ENCODE results near the gene PTS. TPM values are rescaled to one million over a fixed set of nuclear protein-coding genes. Genes with fewer than 3 reads are reported as not detected.
"Not testable (repeated sequence)": the region's sequence is repeated elsewhere in the genome, so short reads cannot be mapped to it uniquely, and the experiment has no call there.

The PTS gene
- total RNA-seq = 10 to 100 TPM; 18.6 to 63.6 TPM

DNA sequence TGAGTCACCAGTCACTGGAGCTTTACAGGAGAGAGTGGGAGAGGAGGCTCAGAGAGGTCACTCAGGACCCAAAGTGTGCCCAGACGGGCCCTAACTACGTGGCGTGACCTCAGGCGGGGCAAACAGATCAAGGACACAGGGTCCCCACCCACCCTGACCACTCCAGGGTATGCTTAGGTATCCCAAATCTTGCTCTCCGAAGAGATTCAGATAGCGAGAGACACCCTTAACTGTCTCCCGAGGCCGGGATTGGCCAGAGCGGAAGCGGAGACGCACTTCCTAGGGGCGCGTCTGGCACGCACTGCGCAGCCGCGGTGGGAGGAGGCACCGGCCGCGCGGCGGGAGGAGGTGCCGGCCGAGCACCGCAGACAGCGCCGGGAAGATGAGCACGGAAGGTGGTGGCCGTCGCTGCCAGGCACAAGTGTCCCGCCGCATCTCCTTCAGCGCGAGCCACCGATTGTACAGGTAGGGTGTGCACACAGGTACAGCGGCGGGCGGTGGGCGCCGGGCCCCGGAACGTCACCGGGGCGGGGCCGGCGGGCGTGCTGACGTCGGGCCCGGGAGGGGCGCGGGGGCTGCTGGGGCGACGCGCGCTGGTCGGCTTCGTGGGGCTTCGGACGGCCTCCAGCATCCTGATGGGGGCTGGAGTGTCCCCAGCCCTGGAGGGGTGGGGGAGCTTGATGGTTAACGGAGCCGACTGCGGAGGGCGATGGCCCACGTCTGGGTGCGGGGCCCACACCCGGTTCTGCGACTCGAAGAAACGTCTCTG lies at the start of gene PTS:
Gene PTS (plus strand): TSS at position 367 of the 769 bp plus-strand sequence. CDS start 16 bp downstream, at position 383.
- H3K36me3 Mint-ChIP-seq = peaks cover 7 to 26% of the 10 kb centered on the region in 2 donors
- DNase-seq (ENCODE audit: low spot score in 2 of 2) (peak; percentile 84 to 91), ATAC-seq (peak; percentile 96 to 97)
- H3K27ac Mint-ChIP-seq = peak within 1 kb of the TSS; percentile 90 to 96
- no peaks in the 10 kb centered on the region for H3K9me3 Mint-ChIP-seq

DNA sequence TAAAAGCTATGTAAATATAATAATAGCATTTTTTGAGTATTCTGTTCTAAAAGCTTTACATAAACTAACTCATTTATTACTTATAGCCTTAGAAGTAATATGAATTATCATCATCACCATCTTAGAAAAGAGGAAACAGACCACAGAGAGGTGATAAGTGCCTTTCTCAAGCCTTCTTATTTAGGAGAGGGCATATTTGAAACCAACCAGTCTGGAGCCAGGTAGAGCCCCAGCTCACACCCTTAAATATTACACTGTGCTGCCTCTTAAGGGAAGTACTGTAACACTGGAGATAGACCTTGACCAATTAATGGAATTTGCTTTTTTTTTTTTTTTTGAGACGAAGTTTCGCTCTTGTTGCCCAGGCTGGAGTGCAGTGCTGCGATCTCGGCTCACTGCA lies 48.6 kb upstream of the PTS start:
- peaks cover 0 to 3% of the 10 kb centered on the region in 2 donors for H3K9me3 Mint-ChIP-seq
- peaks cover 4 to 8% of the 10 kb centered on the region in 2 donors for H3K36me3 Mint-ChIP-seq
- H3K27ac Mint-ChIP-seq = no peak overlapping the region
- ATAC-seq = no peak
- DNase-seq (ENCODE audit: low spot score in 2 of 2) = no peak

DNA sequence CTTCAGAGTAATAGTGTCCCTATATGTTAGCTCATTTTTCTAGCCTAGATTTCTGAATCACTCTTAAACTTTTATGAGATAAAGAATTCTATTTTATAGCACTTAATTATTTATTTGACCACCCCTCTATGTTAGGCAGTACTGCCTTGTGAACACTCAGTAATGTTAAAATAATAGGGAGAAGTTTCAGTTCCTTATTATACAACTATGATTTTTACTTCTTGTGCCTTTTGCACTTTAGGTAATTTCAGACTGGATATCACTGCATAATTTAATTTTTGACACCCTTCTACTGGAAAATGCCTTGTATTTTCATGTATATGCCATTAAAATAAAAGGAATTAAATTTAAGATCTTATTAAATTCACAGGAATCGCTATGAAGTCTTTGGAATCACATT lies 47.8 kb upstream of the PTS start:
- ATAC-seq (no peak), DNase-seq (ENCODE audit: low spot score in 2 of 2) (no peak)
- Mint-ChIP-seq H3K9me3 (peaks cover 0 to 3% of the 10 kb centered on the region in 2 donors), H3K27ac (no peak overlapping the region), H3K36me3 (peaks cover 4 to 8% of the 10 kb centered on the region in 2 donors)

DNA sequence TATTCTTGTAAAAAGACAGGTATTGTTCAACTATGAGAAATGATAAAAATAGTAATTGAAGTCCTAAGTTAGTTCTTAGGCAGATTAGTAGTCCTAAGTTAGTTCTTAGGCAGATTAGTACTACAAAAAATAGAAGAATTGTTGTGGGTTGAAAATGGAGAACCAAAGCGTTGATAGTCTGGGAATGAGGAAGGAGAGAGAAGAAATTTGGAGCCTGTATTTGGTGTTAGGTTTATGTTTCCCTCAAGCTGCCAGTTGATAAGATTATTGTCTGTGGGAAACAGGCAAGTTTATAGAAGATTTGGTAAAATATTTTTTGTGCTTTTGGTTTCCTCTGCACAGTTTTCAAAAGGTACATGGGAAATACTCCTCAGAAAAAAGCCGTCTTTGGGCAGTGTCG lies 47.3 kb upstream of the PTS start:
- Mint-ChIP-seq H3K9me3 (peaks cover 0 to 3% of the 10 kb centered on the region in 2 donors), H3K36me3 (peaks cover 4 to 8% of the 10 kb centered on the region in 2 donors), H3K27ac (no peak overlapping the region)
- no peak for DNase-seq (ENCODE audit: low spot score in 2 of 2)
- no peak for ATAC-seq

DNA sequence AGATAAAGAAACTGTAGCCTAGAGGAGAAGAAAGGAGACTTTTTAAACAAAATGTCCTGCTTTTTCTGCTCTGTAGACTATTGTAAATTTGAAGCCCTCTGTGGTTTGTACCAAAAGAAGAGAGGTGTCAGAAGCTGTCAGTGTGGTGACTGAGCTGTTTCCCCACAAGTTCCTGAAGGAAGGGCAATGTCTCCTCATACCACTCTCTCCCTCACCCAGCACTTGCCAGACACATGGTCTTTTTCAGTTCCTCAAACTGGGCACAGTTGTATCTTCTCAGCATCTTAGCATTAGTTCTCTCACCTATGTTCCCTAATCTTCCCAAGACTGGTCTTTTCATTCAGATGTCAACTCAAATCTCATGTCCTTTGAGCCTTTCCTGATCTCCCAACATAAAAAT lies 46.6 kb upstream of the PTS start:
- ATAC-seq = no peak
- peaks cover 4 to 8% of the 10 kb centered on the region in 2 donors for H3K36me3 Mint-ChIP-seq
- no peak overlapping the region for H3K27ac Mint-ChIP-seq
- H3K9me3 Mint-ChIP-seq = peaks cover 0 to 3% of the 10 kb centered on the region in 2 donors
- no peak for DNase-seq (ENCODE audit: low spot score in 2 of 2)

DNA sequence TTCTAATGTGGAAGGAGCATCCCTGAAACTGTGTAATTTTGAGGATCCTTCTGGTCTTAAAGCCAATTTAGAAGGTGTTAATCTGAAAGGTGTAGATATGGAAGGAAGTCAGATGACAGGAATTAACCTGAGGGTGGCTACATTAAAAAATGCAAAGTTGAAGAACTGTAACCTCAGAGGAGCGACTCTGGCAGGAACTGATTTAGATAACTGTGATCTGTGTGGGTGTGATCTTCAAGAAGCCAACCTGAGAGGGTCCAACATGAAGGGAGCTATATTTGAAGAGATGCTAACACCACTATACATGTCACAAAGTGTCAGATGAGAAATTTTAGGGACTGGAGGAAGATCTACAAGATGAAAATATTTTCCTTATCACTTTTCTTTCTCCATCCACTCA lies 43.4 kb upstream of the PTS start:
- peaks cover 0 to 3% of the 10 kb centered on the region in 2 donors for H3K9me3 Mint-ChIP-seq
- ATAC-seq (no peak), DNase-seq (ENCODE audit: low spot score in 2 of 2) (no peak)
- H3K36me3 Mint-ChIP-seq = peaks cover 4 to 8% of the 10 kb centered on the region in 2 donors
- H3K27ac Mint-ChIP-seq = no peak overlapping the region

DNA sequence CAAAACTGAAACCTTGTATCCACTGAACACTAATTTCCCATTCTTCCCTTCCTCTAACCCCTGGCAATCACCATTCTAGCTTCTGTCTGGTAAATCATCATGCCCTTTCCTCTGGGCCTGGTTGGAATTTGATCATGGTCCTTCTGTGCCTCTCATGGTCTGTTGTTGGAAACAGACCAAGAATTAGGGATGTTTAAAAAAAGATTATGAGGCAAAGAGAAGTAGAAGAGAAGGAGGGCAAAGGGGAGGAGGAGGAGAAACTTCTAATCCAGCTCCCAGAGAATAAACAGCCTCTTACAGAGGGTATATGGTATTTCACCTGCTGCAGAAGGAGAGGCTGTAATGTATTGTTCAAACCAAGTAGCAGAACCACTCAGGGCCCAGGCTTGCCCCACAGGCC lies 40.3 kb upstream of the PTS start:
- DNase-seq (ENCODE audit: low spot score in 2 of 2) = no peak
- ATAC-seq = no peak
- no peak overlapping the region for H3K27ac Mint-ChIP-seq
- H3K36me3 Mint-ChIP-seq = peaks cover 1 to 2% of the 10 kb centered on the region in 2 donors
- H3K9me3 Mint-ChIP-seq = peaks cover 0 to under 1% of the 10 kb centered on the region in 2 donors

DNA sequence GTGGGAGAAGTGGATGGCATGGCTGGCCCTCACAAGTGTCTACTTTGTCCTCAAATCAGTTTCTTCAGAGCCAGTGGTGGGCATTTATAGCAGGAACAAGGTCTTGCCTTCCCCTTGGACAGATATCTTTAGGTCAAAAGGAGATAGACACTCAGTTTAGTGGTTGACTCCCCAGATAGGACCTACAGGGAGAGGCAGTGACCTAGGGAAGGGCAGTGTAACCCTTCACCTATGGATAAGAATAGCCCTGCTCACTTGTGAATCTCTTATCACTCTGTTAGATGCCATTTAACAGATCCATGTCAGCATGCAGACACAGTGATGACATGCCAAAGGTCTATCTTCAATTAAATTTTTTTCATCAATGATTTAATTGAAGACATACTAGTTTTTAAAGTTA lies 39.9 kb upstream of the PTS start:
- DNase-seq (ENCODE audit: low spot score in 2 of 2) (no peak), ATAC-seq (no peak)
- no peak overlapping the region for H3K27ac Mint-ChIP-seq
- no peaks in the 10 kb centered on the region for H3K9me3 Mint-ChIP-seq
- no peaks in the 10 kb centered on the region for H3K36me3 Mint-ChIP-seq

DNA sequence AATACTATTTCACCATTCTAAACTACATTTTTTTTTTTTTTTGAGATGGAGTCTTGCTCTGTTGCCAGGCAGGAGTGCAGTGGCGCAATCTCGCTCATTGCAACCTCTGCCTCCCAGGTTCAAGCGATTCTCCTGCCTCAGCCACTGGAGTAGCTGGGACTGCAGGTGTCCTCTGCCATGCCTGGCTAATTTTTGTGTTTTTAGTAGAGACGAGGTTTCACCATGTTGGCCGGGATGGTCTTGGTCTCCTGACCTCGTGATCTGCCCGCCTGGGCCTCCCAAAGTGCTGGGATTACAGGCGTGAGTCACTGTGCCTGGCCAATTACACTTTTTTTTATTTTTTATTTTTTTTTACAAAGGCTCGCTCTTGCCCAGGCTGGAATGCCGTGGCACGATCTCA lies 31.1 kb upstream of the PTS start:
- H3K9me3 Mint-ChIP-seq; DNase-seq (ENCODE audit: low spot score in 2 of 2); H3K36me3 Mint-ChIP-seq; H3K27ac Mint-ChIP-seq; ATAC-seq: not testable (repeated sequence)

DNA sequence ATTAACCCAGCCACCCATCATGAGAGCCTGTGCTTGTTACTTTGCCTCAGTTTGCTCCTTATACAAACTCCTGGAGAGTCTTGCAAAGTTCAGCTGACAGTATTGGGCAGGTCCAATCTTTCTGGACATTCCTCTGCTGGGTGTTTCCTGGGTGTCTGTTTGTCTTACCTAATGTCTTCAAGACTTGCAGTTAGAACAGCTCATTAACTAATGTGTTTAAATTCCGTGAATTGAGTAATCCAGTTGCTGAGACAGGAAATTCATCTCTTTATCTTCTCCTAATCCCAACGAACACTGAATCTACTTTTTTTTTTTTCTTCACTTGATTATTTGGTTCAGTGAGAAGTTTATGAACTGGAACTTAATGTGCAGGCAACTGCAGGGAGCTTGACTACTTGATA lies 30.3 kb upstream of the PTS start:
- no peak for DNase-seq (ENCODE audit: low spot score in 2 of 2)
- no peak for ATAC-seq
- H3K27ac Mint-ChIP-seq = no peak overlapping the region
- H3K9me3 Mint-ChIP-seq = no peaks in the 10 kb centered on the region
- no peaks in the 10 kb centered on the region for H3K36me3 Mint-ChIP-seq

DNA sequence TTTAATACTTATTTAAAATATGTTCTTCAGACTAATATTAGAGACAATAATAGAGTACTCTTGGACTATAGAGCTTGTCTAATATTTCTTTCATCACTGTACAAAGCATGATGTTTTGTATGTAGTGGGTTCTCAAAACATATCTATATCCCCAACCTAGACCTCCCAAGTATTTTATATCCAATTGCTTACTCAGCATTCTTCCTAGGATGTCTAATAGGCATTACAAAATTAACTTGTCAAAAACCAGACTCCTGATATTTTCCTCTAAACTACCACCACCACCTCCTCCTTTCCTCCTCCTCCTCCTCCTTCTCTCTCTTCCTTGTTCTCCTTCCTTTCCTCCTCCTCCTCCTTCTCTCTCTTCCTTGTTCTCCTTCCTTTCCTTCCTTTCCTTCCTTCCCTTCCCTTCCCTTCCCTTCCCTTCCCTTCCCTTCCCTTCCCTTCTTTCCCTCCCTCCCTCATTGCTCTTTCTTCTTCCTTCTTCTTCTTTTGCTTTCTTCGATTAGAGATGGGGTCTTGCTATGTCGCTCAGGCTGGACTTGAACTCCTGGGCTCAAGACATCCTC lies 29.6 kb upstream of the PTS start:
- no peak overlapping the region for H3K27ac Mint-ChIP-seq
- no peaks in the 10 kb centered on the region for H3K36me3 Mint-ChIP-seq
- no peaks in the 10 kb centered on the region for H3K9me3 Mint-ChIP-seq
- no peak for ATAC-seq
- no peak for DNase-seq (ENCODE audit: low spot score in 2 of 2)

DNA sequence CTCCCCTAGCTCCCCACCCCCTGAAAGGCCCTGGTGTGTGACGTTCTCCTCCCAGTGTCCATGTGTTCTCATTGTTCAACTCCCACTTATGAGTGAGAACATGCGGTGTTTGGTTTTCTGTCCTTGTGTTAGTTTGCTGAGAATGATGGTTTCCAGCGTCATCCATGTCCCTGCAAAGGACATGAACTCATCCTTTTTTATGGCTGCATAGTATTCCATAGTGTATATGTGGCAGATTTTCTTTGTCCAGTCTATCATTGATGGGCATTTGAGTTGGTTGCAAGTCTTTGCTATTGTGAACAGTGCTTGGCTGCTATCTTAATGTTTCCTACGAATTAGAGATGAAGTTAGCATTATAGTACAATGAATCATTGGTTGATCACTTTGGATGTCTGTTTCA lies 27.1 kb upstream of the PTS start:
- not testable (repeated sequence) for H3K27ac Mint-ChIP-seq; DNase-seq (ENCODE audit: low spot score in 2 of 2); ATAC-seq; H3K9me3 Mint-ChIP-seq; H3K36me3 Mint-ChIP-seq

DNA sequence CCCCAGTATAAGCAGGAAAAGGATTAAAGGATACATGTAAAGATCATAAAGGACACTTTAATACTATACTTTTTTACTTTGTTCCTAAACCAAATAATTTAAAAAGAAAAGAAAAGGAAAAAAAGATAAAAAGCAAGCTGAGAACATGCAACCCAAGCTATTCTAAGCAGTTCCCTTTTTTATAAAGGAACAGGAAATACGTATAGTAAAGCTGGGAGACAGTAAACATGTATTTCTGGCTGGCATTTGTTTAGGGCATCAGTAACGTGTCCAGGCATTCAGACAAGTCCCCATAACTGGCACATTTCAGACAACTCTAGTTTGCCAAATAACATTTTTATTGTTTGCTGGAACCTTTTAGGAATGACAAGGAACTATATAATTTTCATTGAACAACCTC lies 26.0 kb upstream of the PTS start:
- no peaks in the 10 kb centered on the region for H3K9me3 Mint-ChIP-seq
- no peak overlapping the region for H3K27ac Mint-ChIP-seq
- ATAC-seq = no peak

DNA sequence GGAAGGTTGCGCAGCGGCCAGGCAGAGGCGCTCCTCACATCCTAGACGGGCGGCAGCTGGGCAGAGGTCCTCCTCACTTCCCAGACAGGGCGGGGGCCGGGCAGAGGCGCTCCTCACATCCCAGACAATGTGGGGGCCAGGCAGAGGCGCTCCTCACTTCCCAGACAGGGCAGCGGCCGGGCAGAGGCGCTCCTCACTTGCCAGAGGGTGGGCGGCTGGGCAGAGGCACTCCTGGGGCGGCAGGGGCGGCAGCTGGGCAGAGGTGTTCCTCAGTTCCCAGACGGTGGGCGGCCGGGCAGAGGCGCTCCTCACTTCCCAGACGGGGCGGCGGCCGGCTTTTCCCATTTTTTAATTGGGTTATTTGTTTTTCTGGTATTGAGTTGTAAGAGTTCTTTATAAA lies 20.2 kb upstream of the PTS start:
- Mint-ChIP-seq H3K36me3 (no peaks in the 10 kb centered on the region), H3K9me3 (no peaks in the 10 kb centered on the region), H3K27ac (no peak overlapping the region)
- ATAC-seq = no peak
- DNase-seq (ENCODE audit: low spot score in 2 of 2) = no peak

More for the DNA sequence above, 26.0 kb upstream of the PTS start:
- no peak for DNase-seq (ENCODE audit: low spot score in 2 of 2)
- no peaks in the 10 kb centered on the region for H3K36me3 Mint-ChIP-seq

DNA sequence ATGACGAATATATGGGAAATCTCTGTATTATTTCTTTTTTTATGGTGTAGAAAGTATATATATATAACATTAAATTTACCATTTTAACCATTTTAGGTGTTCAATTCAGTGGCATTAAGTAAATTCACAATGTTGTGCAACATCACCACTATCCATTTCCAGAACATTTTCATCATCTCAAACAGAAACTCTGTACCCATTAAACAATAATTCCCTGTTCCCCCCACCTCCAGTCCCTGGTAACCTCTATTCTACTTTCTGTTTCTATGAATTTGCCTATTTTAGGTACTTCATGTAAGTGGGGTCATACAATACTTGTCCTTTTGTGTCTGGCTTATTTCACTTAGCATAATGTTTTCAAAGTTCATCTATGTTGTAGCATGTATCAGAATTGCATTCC lies 15.3 kb upstream of the PTS start:
- no peak for DNase-seq (ENCODE audit: low spot score in 2 of 2)
- ATAC-seq = no peak
- H3K36me3 Mint-ChIP-seq = no peaks in the 10 kb centered on the region
- no peaks in the 10 kb centered on the region for H3K9me3 Mint-ChIP-seq
- no peak overlapping the region for H3K27ac Mint-ChIP-seq

DNA sequence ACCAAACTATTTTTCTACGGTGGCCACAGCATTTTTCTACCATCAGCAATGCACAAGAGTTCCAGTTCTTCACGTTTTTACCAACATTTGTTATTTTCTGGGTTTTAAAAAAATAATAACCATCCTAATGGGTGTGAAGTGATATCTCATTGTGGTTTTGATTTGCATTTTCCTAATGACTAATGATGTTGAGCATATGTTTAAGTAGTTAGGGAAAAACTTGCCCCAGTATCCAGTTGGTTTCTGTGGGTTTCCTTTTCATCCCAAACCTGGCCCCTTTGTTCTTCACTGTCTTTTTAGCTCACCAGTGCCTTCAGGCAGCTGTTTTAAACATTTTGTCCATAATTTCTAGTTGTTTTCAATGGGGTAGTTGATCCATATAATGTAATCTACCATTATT lies 14.7 kb upstream of the PTS start:
- peak; percentile 38 to 55 for ATAC-seq
- no peaks in the 10 kb centered on the region for H3K36me3 Mint-ChIP-seq
- no peak for DNase-seq (ENCODE audit: low spot score in 2 of 2)
- no peak overlapping the region for H3K27ac Mint-ChIP-seq
- H3K9me3 Mint-ChIP-seq = no peaks in the 10 kb centered on the region

DNA sequence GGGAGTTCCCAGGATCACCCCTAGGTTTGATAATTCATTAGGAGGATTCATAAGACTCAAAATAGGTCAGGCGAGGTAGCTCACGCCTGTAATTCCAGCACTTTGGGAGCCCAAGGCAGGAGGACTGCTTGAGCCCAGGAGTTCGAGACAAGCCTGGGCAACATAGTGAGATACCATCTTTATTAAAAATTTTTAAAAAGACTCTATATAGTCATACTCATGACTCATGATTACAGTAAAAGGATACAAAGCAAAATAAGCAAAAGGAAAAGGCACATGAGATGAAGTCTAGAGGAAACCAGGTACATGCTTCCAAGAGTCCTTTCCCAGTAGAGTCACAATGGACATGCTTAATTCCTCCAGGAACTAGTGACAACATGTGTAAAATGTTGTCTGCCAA lies 13.9 kb upstream of the PTS start:
- DNase-seq (ENCODE audit: low spot score in 2 of 2) = no peak
- no peaks in the 10 kb centered on the region for H3K9me3 Mint-ChIP-seq

DNA sequence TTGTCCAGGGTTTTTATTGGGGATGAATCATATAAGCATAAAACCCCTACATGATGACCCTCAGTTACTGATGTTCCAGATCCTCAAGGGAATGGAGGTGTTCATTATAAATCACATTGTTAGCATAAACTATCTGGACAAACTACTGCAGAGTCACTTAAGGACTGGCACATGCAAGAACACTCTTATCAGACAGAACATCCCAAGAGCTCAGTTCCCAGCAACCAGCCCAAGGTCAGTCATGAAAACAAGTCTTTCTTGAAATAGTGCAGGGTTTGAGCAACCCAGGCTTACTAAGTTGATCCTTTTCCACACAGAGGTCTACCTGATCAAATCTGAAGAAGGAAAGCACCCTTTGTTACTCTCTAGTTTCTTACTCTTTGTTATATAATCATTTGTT lies 13.5 kb upstream of the PTS start:
- DNase-seq (ENCODE audit: low spot score in 2 of 2) (no peak), ATAC-seq (no peak)
- no peaks in the 10 kb centered on the region for H3K9me3 Mint-ChIP-seq
- H3K36me3 Mint-ChIP-seq = no peaks in the 10 kb centered on the region
- H3K27ac Mint-ChIP-seq = no peak overlapping the region

More for the DNA sequence above, 13.9 kb upstream of the PTS start:
- no peak overlapping the region for H3K27ac Mint-ChIP-seq
- no peaks in the 10 kb centered on the region for H3K36me3 Mint-ChIP-seq
- ATAC-seq = no peak
